Liver (tissue), 9 donors: ENCODE data around the gene DLGAP5. TPM values are rescaled to one million over a fixed set of nuclear protein-coding genes. Genes with fewer than 3 reads are reported as not detected.
A peak's percentile ranks its signal among the peaks of the same experiment; 100 is the strongest.

Source experiments
- DNase-seq: peaks from one replicate; pipeline ENCODE4 v3.0.0-alpha.2; 2017; ENCODE audit warnings: low spot score
- H3K27ac ChIP-seq, 2 donors: one replicate each; pipeline ENCODE4 v1.7.0; 2013; ENCODE audit warnings: inconsistent platforms in 2 of 2, low read length in 2 of 2, control low read depth in 1 of 2, low read depth in 1 of 2, mild to moderate bottlenecking in 1 of 2
- H3K27me3 ChIP-seq, 4 donors: one replicate each; pipeline versions ENCODE4 v1.6.1 to v1.7.0; 2013; ENCODE audit warnings: low read length in 3 of 4, inconsistent platforms in 1 of 4, mild to moderate bottlenecking in 1 of 4, moderate library complexity in 1 of 4; ENCODE audit not compliant: control insufficient read depth in 4 of 4, insufficient read depth in 4 of 4
- H3K36me3 ChIP-seq, 4 donors: one replicate each; pipeline versions ENCODE4 v1.6.1 to v1.7.0; 2013; ENCODE audit warnings: low read length in 3 of 4, mild to moderate bottlenecking in 3 of 4, low read depth in 1 of 4, moderate library complexity in 1 of 4; ENCODE audit not compliant: control insufficient read depth in 4 of 4, insufficient read depth in 3 of 4
- H3K4me1 ChIP-seq, 4 donors: one replicate each; pipeline versions ENCODE4 v1.6.1 to v1.7.0; 2013; ENCODE audit warnings: low read length in 3 of 4, mild to moderate bottlenecking in 3 of 4, moderate library complexity in 1 of 4; ENCODE audit not compliant: control insufficient read depth in 4 of 4, insufficient read depth in 4 of 4
- H3K4me3 ChIP-seq, 3 donors: one replicate each; pipeline versions ENCODE4 v1.6.1 to v1.7.0; 2013; ENCODE audit warnings: low read length in 3 of 3, control low read depth in 1 of 3, low read depth in 1 of 3, mild to moderate bottlenecking in 1 of 3
- H3K9ac ChIP-seq, 2 donors: one replicate each; pipeline ENCODE4 v1.7.0; 2013; ENCODE audit warnings: low read length in 2 of 2, mild to moderate bottlenecking in 2 of 2, moderate library complexity in 2 of 2, control low read depth in 1 of 2, low read depth in 1 of 2
- H3K9me3 ChIP-seq, 4 donors: one replicate each; pipeline versions ENCODE4 v1.6.1 to v1.7.0; 2013; ENCODE audit warnings: low read length in 3 of 4; ENCODE audit not compliant: control insufficient read depth in 4 of 4
- EGR1 ChIP-seq, 2 donors: IDR thresholded peaks; 2 replicates each; pipeline ENCODE4 v1.6.1; 2016 to 2018; ENCODE audit warnings: antibody characterized with exemption in 2 of 2, low read depth in 2 of 2
- FOXA1 ChIP-seq: IDR thresholded peaks from 2 replicates; pipeline ENCODE4 v1.6.1; 2016; ENCODE audit warnings: antibody characterized with exemption
- FOXA2 ChIP-seq: IDR thresholded peaks from 2 replicates; pipeline ENCODE4 v1.6.1; 2016; ENCODE audit warnings: antibody characterized with exemption
- GABPA ChIP-seq, 2 donors: IDR thresholded peaks in 1 of 2; conservative IDR thresholded peaks in 1 of 2; 2 replicates each; pipeline ENCODE4 v1.6.1; 2016; ENCODE audit warnings: antibody characterized with exemption in 2 of 2, mild to moderate bottlenecking in 1 of 2, moderate library complexity in 1 of 2
- HNF4A ChIP-seq, 2 donors: conservative IDR thresholded peaks; 2 replicates each; pipeline ENCODE4 v1.6.1; 2016; ENCODE audit warnings: antibody characterized with exemption in 2 of 2, mild to moderate bottlenecking in 2 of 2
- HNF4G ChIP-seq: IDR thresholded peaks from 2 replicates; pipeline ENCODE4 v1.6.1; 2016; ENCODE audit warnings: antibody characterized with exemption
- JUND ChIP-seq, 2 donors: IDR thresholded peaks; 2 replicates each; pipeline ENCODE4 v1.6.1; 2016; ENCODE audit warnings: antibody characterized with exemption in 2 of 2
- NR2F2 ChIP-seq: IDR thresholded peaks from 2 replicates; pipeline ENCODE4 v1.6.1; 2016; ENCODE audit warnings: antibody characterized with exemption
- RAD21 ChIP-seq, 2 donors: IDR thresholded peaks; 2 replicates each; pipeline ENCODE4 v1.6.1; 2016; ENCODE audit warnings: antibody characterized with exemption in 2 of 2, mild to moderate bottlenecking in 2 of 2
- RXRA ChIP-seq, 2 donors: IDR thresholded peaks; 2 replicates each; pipeline ENCODE4 v1.6.1; 2017 to 2018; ENCODE audit warnings: antibody characterized with exemption in 2 of 2, mild to moderate bottlenecking in 1 of 2
- SP1 ChIP-seq: IDR thresholded peaks from 2 replicates; pipeline ENCODE4 v1.6.1; 2018; ENCODE audit warnings: antibody characterized with exemption, mild to moderate bottlenecking
- TAF1 ChIP-seq: conservative IDR thresholded peaks from 2 replicates; pipeline ENCODE4 v1.6.1; 2016; ENCODE audit warnings: antibody characterized with exemption, mild to moderate bottlenecking
- YY1 ChIP-seq: IDR thresholded peaks from 2 replicates; pipeline ENCODE4 v1.6.1; 2016; ENCODE audit warnings: antibody characterized with exemption, mild to moderate bottlenecking
- WGBS: extraction: QIAGEN DNeasy Blood & Tissue Kit; methylation state at CpG from one replicate; pipeline ENCODE4 v1.1.7; 2013; 5-methylcytosine and 5-hydroxymethylcytosine counted together
- polyA plus RNA-seq, 2 donors: library from polyadenylated mRNA; stranded (reverse) in 1 of 2; unstranded in 1 of 2; fragments of 200-250 nt in 1 of 2; fragments of >200 nt in 1 of 2; fragmentation: Nextera tagmentation in 1 of 2; extraction: Ambion mirVana in 1 of 2; gene quantifications; one replicate each; pipeline versions ENCODE4 v1.2.1 to v1.2.3, GENCODE V29; 2013 to 2015
- total RNA-seq, 2 donors: library from RNA; depleted of rRNA; stranded (reverse); fragments of >200 nt; gene quantifications; one replicate each; pipeline ENCODE4 v1.2.3, GENCODE V29; 2014
- TF ChIP-seq, protein P1 (sequence below): IDR thresholded peaks from 2 replicates; pipeline ENCODE4 v1.6.1; 2016; ENCODE audit warnings: antibody characterized with exemption, mild to moderate bottlenecking
- TF ChIP-seq, protein P2 (sequence below): IDR thresholded peaks from 2 replicates; pipeline ENCODE4 v1.6.1; 2016; ENCODE audit warnings: antibody characterized with exemption
- TF ChIP-seq, protein P3 (sequence below): fragments of 150-350 bp; IDR thresholded peaks from 2 replicates; pipeline ENCODE4 v1.5.1; 2017; ENCODE audit warnings: improper control_type of control experiment, low read depth, low read length; ENCODE audit not compliant: missing input control
- TF ChIP-seq, protein P4 (sequence below): IDR thresholded peaks from 2 replicates; pipeline ENCODE4 v1.6.1; 2016; ENCODE audit warnings: antibody characterized with exemption
- TF ChIP-seq, protein P5 (sequence below): IDR thresholded peaks from 2 replicates; pipeline ENCODE4 v1.6.1; 2016; ENCODE audit warnings: antibody characterized with exemption
- donor health status: healthy.
- donor health status: healthy.
- donor health status: healthy.
- donor health status: healthy.
- donor health status: healthy.

Gene DLGAP5
- total and polyA plus RNA-seq, 4 donors: under 0.01 to 42.5 (median 0.70) TPM

DNA sequence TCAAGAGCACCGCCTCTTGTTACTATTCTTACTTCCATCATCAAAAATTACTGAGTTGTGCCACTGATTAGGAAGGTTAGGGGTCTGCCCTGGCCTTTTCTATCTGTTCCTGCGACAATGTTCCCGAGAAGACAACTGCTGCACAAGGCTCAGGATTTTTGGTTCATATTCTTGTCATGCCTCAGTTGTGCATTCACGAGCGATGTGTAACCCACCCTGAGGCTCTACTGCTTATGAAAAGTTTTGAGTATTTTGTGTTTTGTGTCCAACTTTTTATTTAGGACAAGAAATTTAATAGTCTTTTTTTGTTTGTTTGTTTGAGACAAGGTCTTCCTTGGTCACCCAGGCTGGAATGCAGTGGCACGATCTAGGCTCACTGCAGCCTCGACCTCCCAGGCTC is 85.4 kb downstream of the DLGAP5 start:
- TF ChIP-seq RXRA (IDR thresholded peaks at IDR 0.05) (no peak), HNF4G (no peak), HNF4A (conservative IDR thresholded peaks at IDR 0.05) (no peak), GABPA (IDR thresholded peaks at IDR 0.05 in 1 of 2, conservative IDR thresholded peaks at IDR 0.05 in 1 of 2) (no peak), RAD21 (IDR thresholded peaks at IDR 0.05) (no peak)
- TF ChIP-seq, protein P1, sequence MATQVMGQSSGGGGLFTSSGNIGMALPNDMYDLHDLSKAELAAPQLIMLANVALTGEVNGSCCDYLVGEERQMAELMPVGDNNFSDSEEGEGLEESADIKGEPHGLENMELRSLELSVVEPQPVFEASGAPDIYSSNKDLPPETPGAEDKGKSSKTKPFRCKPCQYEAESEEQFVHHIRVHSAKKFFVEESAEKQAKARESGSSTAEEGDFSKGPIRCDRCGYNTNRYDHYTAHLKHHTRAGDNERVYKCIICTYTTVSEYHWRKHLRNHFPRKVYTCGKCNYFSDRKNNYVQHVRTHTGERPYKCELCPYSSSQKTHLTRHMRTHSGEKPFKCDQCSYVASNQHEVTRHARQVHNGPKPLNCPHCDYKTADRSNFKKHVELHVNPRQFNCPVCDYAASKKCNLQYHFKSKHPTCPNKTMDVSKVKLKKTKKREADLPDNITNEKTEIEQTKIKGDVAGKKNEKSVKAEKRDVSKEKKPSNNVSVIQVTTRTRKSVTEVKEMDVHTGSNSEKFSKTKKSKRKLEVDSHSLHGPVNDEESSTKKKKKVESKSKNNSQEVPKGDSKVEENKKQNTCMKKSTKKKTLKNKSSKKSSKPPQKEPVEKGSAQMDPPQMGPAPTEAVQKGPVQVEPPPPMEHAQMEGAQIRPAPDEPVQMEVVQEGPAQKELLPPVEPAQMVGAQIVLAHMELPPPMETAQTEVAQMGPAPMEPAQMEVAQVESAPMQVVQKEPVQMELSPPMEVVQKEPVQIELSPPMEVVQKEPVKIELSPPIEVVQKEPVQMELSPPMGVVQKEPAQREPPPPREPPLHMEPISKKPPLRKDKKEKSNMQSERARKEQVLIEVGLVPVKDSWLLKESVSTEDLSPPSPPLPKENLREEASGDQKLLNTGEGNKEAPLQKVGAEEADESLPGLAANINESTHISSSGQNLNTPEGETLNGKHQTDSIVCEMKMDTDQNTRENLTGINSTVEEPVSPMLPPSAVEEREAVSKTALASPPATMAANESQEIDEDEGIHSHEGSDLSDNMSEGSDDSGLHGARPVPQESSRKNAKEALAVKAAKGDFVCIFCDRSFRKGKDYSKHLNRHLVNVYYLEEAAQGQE: no peak
- Histone ChIP-seq H3K4me1 (peaks cover 2 to 12% (median 4%) of the 10 kb centered on the region in 4 donors), H3K4me3 (no peak overlapping the region), H3K9ac (no peak overlapping the region), H3K36me3 (no peaks in the 10 kb centered on the region), H3K27me3 (no peaks in the 10 kb centered on the region), H3K9me3 (no peaks in the 10 kb centered on the region), H3K27ac (no peak overlapping the region)
- 89% methylated on average over 7 of the region's 7 CpGs for WGBS
- no peak for DNase-seq

DNA sequence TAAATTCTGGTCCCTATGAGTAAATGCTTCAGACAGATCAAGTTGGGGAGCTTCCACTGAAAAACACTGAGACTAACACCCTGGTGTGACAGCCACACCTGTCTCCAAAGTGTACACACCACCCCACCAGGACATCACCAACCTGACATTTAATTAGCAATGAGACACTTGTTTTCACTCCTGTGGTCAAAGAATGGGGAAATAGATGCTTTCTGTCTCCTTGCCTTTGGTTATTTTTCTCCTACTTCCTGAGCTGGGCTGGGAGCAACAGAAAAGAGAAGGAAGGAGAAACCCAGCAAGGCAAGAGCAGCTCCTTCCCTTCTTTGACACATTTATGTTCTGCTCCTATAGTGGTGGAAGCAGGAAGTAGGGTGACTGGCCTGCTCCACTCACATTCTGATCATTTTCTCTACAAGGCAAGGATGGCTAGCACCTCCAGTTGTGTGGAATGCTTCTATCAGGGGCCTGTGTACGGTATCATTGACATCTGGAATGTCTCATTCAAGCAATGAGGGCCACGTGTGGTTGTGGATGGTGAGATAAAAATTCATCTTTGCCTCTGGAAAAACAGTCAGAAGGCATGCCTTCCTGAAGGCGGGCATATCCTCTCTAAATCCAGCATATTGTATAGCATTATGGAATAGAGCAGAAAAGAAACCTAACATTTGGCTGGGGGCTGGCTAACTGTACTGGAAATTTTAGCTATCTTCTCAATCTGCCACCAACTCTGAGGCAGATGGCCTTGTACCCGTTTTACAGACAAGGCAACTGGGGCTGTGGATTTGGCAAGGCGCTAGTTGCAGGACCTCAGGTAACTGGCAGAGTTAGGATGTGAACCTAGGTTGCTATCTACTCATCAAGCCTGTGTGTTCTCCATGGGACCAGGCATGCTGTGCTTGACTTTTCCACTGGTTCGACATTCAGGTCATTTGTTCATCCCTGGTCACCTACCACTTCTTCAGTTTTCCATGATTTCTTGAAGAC is 87.1 kb downstream of the DLGAP5 start:
- WGBS: 94% methylated on average over 6 of the region's 6 CpGs
- no peak for TF ChIP-seq JUND (IDR thresholded peaks at IDR 0.05)
- TF ChIP-seq, protein P1: no peak
- TF ChIP-seq, protein P2, sequence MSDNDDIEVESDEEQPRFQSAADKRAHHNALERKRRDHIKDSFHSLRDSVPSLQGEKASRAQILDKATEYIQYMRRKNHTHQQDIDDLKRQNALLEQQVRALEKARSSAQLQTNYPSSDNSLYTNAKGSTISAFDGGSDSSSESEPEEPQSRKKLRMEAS: no peak
- no peak for TF ChIP-seq GABPA (IDR thresholded peaks at IDR 0.05 in 1 of 2, conservative IDR thresholded peaks at IDR 0.05 in 1 of 2)
- no peak for TF ChIP-seq FOXA1
- no peak for TF ChIP-seq HNF4G
- no peak for TF ChIP-seq EGR1 (IDR thresholded peaks at IDR 0.05; ENCODE audit: low read depth in 2 of 2)
- TF ChIP-seq, protein P3, sequence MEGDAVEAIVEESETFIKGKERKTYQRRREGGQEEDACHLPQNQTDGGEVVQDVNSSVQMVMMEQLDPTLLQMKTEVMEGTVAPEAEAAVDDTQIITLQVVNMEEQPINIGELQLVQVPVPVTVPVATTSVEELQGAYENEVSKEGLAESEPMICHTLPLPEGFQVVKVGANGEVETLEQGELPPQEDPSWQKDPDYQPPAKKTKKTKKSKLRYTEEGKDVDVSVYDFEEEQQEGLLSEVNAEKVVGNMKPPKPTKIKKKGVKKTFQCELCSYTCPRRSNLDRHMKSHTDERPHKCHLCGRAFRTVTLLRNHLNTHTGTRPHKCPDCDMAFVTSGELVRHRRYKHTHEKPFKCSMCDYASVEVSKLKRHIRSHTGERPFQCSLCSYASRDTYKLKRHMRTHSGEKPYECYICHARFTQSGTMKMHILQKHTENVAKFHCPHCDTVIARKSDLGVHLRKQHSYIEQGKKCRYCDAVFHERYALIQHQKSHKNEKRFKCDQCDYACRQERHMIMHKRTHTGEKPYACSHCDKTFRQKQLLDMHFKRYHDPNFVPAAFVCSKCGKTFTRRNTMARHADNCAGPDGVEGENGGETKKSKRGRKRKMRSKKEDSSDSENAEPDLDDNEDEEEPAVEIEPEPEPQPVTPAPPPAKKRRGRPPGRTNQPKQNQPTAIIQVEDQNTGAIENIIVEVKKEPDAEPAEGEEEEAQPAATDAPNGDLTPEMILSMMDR: no peak
- TF ChIP-seq HNF4A (conservative IDR thresholded peaks at IDR 0.05): no peak
- no peak for TF ChIP-seq RAD21 (IDR thresholded peaks at IDR 0.05)
- no peak for TF ChIP-seq TAF1
- no peak for TF ChIP-seq NR2F2
- TF ChIP-seq, protein P4, sequence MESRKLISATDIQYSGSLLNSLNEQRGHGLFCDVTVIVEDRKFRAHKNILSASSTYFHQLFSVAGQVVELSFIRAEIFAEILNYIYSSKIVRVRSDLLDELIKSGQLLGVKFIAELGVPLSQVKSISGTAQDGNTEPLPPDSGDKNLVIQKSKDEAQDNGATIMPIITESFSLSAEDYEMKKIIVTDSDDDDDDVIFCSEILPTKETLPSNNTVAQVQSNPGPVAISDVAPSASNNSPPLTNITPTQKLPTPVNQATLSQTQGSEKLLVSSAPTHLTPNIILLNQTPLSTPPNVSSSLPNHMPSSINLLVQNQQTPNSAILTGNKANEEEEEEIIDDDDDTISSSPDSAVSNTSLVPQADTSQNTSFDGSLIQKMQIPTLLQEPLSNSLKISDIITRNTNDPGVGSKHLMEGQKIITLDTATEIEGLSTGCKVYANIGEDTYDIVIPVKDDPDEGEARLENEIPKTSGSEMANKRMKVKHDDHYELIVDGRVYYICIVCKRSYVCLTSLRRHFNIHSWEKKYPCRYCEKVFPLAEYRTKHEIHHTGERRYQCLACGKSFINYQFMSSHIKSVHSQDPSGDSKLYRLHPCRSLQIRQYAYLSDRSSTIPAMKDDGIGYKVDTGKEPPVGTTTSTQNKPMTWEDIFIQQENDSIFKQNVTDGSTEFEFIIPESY: no peak
- TF ChIP-seq YY1: no peak
- no peak for TF ChIP-seq SP1
- TF ChIP-seq, protein P5, sequence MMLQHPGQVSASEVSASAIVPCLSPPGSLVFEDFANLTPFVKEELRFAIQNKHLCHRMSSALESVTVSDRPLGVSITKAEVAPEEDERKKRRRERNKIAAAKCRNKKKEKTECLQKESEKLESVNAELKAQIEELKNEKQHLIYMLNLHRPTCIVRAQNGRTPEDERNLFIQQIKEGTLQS: no peak
- no peak for TF ChIP-seq FOXA2
- TF ChIP-seq RXRA (IDR thresholded peaks at IDR 0.05): no peak
- Histone ChIP-seq H3K4me3 (no peak overlapping the region), H3K9me3 (no peaks in the 10 kb centered on the region), H3K4me1 (peaks cover 2 to 12% (median 4%) of the 10 kb centered on the region in 4 donors), H3K27me3 (no peaks in the 10 kb centered on the region), H3K27ac (peak overlapping the region; percentile 17 to 34), H3K9ac (no peak overlapping the region), H3K36me3 (no peaks in the 10 kb centered on the region)
- DNase-seq: no peak
